CD4-positive, alpha-beta T cell treated with Interferon gamma for 1 hour (primary cell): Measurements from ENCODE around the gene PTPDC1.
A peak's percentile ranks its signal among the peaks of the same experiment; 100 is the strongest.
"Not testable (repeated sequence)": the region's sequence is repeated elsewhere in the genome, so short reads cannot be mapped to it uniquely, and the experiment has no call there.

Source experiments
- DNase-seq: peaks from one replicate; pipeline ENCODE4 v3.0.0-alpha.2; 2020

The PTPDC1 gene

GRCh38 chr9:94084314-94084713 lies at the start of gene PTPDC1:
TSS of gene PTPDC1 (plus strand) at chr9:94084464. CDS start at chr9:94084531, 67 bp downstream.
- DNase-seq = no peak

- no peak for DNase-seq
These were observed 49.8 kb upstream of the PTPDC1 start for GRCh38 chr9:94034511-94034910.

GRCh38 chr9:94039786-94040185 lies 44.5 kb upstream of the PTPDC1 start:
- DNase-seq = no peak

GRCh38 chr9:94042516-94043360 lies 41.5 kb upstream of the PTPDC1 start:
- no peak for DNase-seq

GRCh38 chr9:94054716-94055115 lies 29.5 kb upstream of the PTPDC1 start:
- DNase-seq = no peak

GRCh38 chr9:94056442-94056974 lies 27.8 kb upstream of the PTPDC1 start:
- no peak for DNase-seq

- no peak for DNase-seq
These were observed 26.3 kb upstream of the PTPDC1 start for GRCh38 chr9:94057918-94058317.

- no peak for DNase-seq
These were observed 22.4 kb upstream of the PTPDC1 start for GRCh38 chr9:94061864-94062263.

- DNase-seq = peak; percentile 48
These were observed 18.7 kb upstream of the PTPDC1 start for GRCh38 chr9:94065535-94065961.

GRCh38 chr9:94068257-94068656 lies 16.0 kb upstream of the PTPDC1 start:
- DNase-seq = no peak

- DNase-seq = no peak
These were observed 7.7 kb upstream of the PTPDC1 start for GRCh38 chr9:94076557-94076956.

GRCh38 chr9:94078086-94078485 lies 6.2 kb upstream of the PTPDC1 start:
- DNase-seq = no peak

GRCh38 chr9:94079236-94079635 lies 5.0 kb upstream of the PTPDC1 start:
- no peak for DNase-seq

- DNase-seq = no peak
These were observed 4.0 kb upstream of the PTPDC1 start for GRCh38 chr9:94080249-94080648.

GRCh38 chr9:94081435-94081834 lies 2.8 kb upstream of the PTPDC1 start:
- DNase-seq = no peak

GRCh38 chr9:94081864-94082463 lies 2.3 kb upstream of the PTPDC1 start:
- DNase-seq = no peak

- no peak for DNase-seq
These were observed 1.7 kb upstream of the PTPDC1 start for GRCh38 chr9:94082553-94082952.

GRCh38 chr9:94082956-94083355 lies 1.3 kb upstream of the PTPDC1 start:
- DNase-seq = no peak

GRCh38 chr9:94083384-94083783 lies 880 bp upstream of the PTPDC1 start:
- no peak for DNase-seq

GRCh38 chr9:94085062-94085639 lies 887 bp downstream of the PTPDC1 start:
- no peak for DNase-seq

GRCh38 chr9:94086486-94087345 lies 2.5 kb downstream of the PTPDC1 start:
- no peak for DNase-seq

GRCh38 chr9:94094219-94095145 lies 10.2 kb downstream of the PTPDC1 start:
- DNase-seq = not testable (repeated sequence)
